Small intestine (tissue), 7 donors: ENCODE data around the gene CLK2. TPM values are rescaled to one million over a fixed set of nuclear protein-coding genes. Genes with fewer than 3 reads are reported as not detected.

Experiments used
- DNase-seq, 2 donors: peaks; one replicate each; pipeline versions ENCODE4 v3.0.0 to v3.0.0-alpha.2; 2013
- FAIRE-seq: peaks from 2 replicates; lab custom pipeline; 2012; peaks lifted over from hg19 to GRCh38; lab: Jason Lieb, UNC
- H3K27ac ChIP-seq, 3 donors: one replicate each; pipeline ENCODE4 v1.5.1; 2013; ENCODE audit warnings: low read length in 2 of 3, mild to moderate bottlenecking in 2 of 3, control low read depth in 1 of 3, inconsistent platforms in 1 of 3, low read depth in 1 of 3, moderate library complexity in 1 of 3
- H3K27me3 ChIP-seq, 3 donors: one replicate each; pipeline ENCODE4 v1.6.1; 2013; ENCODE audit warnings: low read length in 3 of 3, inconsistent platforms in 1 of 3; ENCODE audit not compliant: control insufficient read depth in 3 of 3, insufficient read depth in 3 of 3
- H3K36me3 ChIP-seq, 3 donors: one replicate each; pipeline ENCODE4 v1.6.1; 2013; ENCODE audit warnings: low read length in 3 of 3, inconsistent platforms in 1 of 3, low read depth in 1 of 3, mild to moderate bottlenecking in 1 of 3, moderate library complexity in 1 of 3; ENCODE audit not compliant: control insufficient read depth in 3 of 3, insufficient read depth in 2 of 3
- H3K4me1 ChIP-seq, 3 donors: one replicate each; pipeline ENCODE4 v1.6.1; 2013; ENCODE audit warnings: low read length in 2 of 3, inconsistent platforms in 1 of 3, low read depth in 1 of 3, mild to moderate bottlenecking in 1 of 3, moderate library complexity in 1 of 3; ENCODE audit not compliant: control insufficient read depth in 3 of 3, insufficient read depth in 2 of 3
- H3K4me3 ChIP-seq, 3 donors: one replicate each; pipeline ENCODE4 v1.5.1; 2013; ENCODE audit warnings: low read length in 3 of 3, control low read depth in 1 of 3, inconsistent platforms in 1 of 3, low read depth in 1 of 3, mild to moderate bottlenecking in 1 of 3, moderate library complexity in 1 of 3
- H3K9me3 ChIP-seq, 2 donors: one replicate each; pipeline ENCODE4 v1.6.1; 2013; ENCODE audit warnings: low read depth in 1 of 2, low read length in 1 of 2; ENCODE audit not compliant: control insufficient read depth in 2 of 2, insufficient read depth in 1 of 2
- WGBS, 3 donors: extraction: QIAGEN DNeasy Blood & Tissue Kit; methylation state at CpG; one replicate each; pipeline ENCODE4 v1.1.7; 2013; 5-methylcytosine and 5-hydroxymethylcytosine counted together
- polyA plus RNA-seq, 4 donors: library from polyadenylated mRNA; stranded (reverse) in 3 of 4; unstranded in 1 of 4; fragments of 200-250 nt in 3 of 4; fragments of 120-200 nt in 1 of 4; gene quantifications; one replicate each; pipeline versions ENCODE4 v1.2.1 to v1.2.3, GENCODE V29; 2013
- donor health status: healthy with polysubstance abuse.
- donor health status: control.
- donor health status: control.
- donor health status: Bipolar disorder and iron deficiency.
- donor health status: healthy.

Gene CLK2
- polyA plus RNA-seq, 4 donors: 27.0 to 66.9 (median 37.7) TPM

DNA sequence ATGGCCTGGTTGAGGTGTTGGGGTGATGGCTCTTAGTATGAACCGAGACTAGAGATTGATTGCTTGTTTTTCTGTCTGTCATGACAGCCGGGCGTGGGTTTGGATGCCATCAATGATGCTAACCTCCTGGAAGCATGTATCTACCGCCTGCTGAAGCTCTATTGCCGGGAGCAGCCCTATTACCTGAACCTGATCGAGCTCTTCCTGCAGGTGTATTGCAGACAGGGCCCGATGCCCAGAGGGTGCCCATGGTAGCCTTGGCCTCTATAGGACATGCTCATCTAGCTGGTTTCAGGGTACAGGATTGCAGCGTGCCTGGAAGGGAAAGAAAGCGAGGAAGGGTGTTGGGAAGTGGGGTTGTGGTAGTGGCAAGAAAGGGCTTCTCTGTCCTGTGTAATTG lies 44.8 kb upstream of the CLK2 start:
- no peak overlapping the region for H3K4me3 ChIP-seq
- H3K9me3 ChIP-seq: no peaks in the 10 kb centered on the region
- DNase-seq (no peak), FAIRE-seq (no peak)
- H3K27me3 ChIP-seq: no peaks in the 10 kb centered on the region
- 88 to 91% (median 91%) methylated on average over 9 of the region's 9 CpGs for WGBS, 3 donors
- peaks cover 0 to 46% (median 3%) of the 10 kb centered on the region in 3 donors for H3K36me3 ChIP-seq
- H3K27ac ChIP-seq: peak overlapping the region in 1 of 3 donors; percentile 61
- peaks cover 0 to 48% (median 9%) of the 10 kb centered on the region in 3 donors for H3K4me1 ChIP-seq

DNA sequence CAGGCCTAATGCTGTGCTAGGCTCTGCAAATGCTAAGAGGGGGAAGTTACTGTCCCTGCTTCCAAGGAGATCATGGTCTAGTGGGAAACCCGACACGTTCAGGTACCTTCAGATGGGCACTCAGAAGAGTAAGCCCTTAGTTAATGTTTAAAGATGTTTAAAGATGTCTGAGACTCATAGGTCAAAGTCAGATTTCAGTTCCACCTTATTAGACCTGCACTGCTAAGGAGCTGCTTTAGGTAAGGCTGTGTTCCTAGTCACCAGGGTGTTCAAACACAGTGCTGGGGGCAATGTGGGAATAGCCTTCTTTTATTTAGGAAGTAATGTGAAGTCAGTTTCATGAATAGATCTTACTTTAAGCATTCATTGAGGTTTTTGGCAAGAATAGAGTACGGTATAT lies 43.6 kb upstream of the CLK2 start:
- peak overlapping the region in 2 of 3 donors; percentile 22 to 61 for H3K27ac ChIP-seq
- DNase-seq (peak; percentile 71 to 81), FAIRE-seq (no peak)

DNA sequence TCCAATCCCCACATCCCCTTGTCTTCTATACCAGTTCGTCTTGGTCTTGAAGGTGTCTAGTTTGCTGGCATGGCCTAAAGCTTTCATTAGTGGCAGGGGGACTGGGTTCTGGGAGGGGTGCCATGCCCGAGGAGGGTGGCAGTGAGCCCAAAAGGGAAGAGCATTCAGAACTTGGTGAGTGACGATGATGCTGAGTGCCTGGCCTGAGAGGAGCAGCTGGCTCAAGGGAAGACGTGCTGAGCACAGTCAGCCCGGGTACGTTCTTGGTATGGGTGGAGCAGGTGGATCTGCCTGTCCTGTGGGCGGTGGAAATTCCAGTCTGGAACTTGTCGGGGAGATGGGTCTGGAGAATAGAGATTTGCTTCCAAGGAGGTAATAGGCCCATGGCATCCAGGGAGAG lies 40.0 kb upstream of the CLK2 start:
- FAIRE-seq: no peak
- Histone ChIP-seq H3K27me3 (no peaks in the 10 kb centered on the region), H3K4me1 (peaks cover 0 to 28% (median 2%) of the 10 kb centered on the region in 3 donors), H3K27ac (no peak overlapping the region), H3K4me3 (no peak overlapping the region), H3K9me3 (no peaks in the 10 kb centered on the region), H3K36me3 (peaks cover 0 to 46% (median 5%) of the 10 kb centered on the region in 3 donors)
- 88 to 92% (median 88%) methylated on average over 8 of the region's 8 CpGs for WGBS, 3 donors
- DNase-seq: no peak

More for the DNA sequence above, 43.6 kb upstream of the CLK2 start:
- Histone ChIP-seq H3K4me3 (no peak overlapping the region), H3K9me3 (no peaks in the 10 kb centered on the region), H3K36me3 (peaks cover 0 to 55% (median 5%) of the 10 kb centered on the region in 3 donors), H3K4me1 (peaks cover 0 to 41% (median 9%) of the 10 kb centered on the region in 3 donors), H3K27me3 (no peaks in the 10 kb centered on the region)
- WGBS, 3 donors: 27 to 68% (median 52%) methylated on average over 3 of the region's 3 CpGs

DNA sequence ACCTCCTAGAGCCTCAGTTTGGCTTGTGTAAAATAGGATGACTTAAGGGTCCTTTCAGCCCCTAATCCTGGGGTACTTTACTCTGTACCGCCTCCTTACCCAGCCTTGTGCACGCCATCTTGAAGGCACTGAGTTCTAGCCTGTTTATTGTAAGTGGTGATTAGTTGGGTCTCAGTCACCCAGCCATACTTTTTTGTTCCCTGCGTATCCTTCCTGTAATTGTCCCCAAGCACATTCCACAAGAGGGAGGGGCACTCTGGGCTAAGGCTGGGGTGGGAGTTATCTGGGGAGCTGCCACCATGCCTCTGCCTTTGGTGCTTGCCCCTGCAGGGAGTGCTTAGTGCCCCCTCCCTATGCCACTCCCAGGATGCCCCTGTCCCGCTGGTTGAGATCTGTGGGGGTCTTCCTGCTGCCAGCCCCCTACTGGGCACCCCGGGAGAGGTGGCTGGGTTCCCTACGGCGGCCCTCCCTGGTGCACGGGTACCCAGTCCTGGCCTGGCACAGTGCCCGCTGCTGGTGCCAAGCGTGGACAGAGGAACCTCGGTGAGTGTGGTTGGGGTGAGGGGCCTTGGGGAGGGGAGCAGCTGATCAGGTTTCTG lies 36.2 kb upstream of the CLK2 start:
- no peaks in the 10 kb centered on the region for H3K9me3 ChIP-seq
- H3K36me3 ChIP-seq: peaks cover 0 to 35% (median 5%) of the 10 kb centered on the region in 3 donors
- H3K4me1 ChIP-seq: peaks cover 0 to 13% (median 0%) of the 10 kb centered on the region in 3 donors
- DNase-seq (peak; percentile 57 to 61), FAIRE-seq (no peak)
- H3K4me3 ChIP-seq: peak overlapping the region; percentile 68 to 90 (median 75)
- peak overlapping the region; percentile 77 to 95 (median 90) for H3K27ac ChIP-seq
- WGBS, 3 donors: 1 to 12% (median 3%) methylated on average over 11 of the region's 11 CpGs
- no peaks in the 10 kb centered on the region for H3K27me3 ChIP-seq

DNA sequence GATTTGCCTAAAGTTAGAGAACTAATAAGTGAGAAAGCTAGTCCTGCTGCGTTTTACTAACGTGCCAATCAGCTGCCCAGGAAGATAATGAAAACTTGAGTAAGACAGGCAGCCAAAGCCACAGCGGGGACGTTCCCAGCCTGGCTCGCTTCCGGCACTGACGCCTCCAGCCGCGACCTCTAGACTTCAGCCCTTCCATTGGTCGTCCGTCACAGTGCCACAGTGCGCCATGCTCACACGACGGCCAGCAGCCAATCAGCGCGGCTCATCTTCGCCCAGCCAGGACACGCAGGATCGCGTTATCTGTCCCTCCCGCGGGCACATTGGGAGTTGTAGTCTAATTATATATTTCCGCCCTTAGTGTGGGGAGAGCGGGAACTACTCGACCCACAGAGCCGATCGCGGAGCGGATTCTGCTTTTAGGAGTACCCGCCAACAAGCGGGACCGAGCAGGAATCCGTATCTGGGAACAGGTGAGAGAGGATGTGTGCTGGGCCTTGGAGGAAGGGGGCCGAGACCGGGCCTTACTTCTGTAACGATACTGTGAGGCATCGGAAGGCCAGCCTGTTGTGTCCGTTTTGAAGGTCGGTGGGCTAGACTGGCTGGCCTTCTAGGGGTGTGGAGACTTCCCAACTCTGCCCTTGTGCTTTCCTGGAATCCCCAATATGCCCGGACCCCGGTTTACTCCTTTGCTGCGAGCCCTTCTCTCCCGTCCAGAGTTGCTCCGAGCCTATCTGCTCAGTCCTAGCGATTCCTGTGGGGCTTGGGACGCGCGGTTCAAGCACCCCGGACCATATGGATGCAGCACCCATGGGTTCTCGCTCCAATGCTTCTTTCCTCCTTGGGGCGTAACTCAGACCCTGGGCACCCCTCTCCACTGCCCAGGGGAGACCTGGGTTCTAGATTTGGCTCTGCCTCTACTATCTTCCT lies 35.5 kb upstream of the CLK2 start, which contains the start of gene FDPS:
Gene FDPS, plus strand, starts transcription at position 374 of the 930 bp plus-strand sequence. CDS start 924 bp downstream, outside the sequence.
- peaks cover 0 to 28% (median 5%) of the 10 kb centered on the region in 3 donors for H3K36me3 ChIP-seq
- WGBS, 3 donors: 0% methylated on average over 51 of the region's 51 CpGs
- no peaks in the 10 kb centered on the region for H3K27me3 ChIP-seq
- H3K27ac ChIP-seq: peak within 1 kb of the TSS; percentile 77 to 95 (median 90)
- H3K9me3 ChIP-seq: no peaks in the 10 kb centered on the region
- H3K4me1 ChIP-seq: peaks cover 0 to 15% (median 0%) of the 10 kb centered on the region in 3 donors
- peak; percentile 99 to 100 for DNase-seq
- FAIRE-seq: no peak
- H3K4me3 ChIP-seq: peak within 1 kb of the TSS; percentile 68 to 90 (median 75)

DNA sequence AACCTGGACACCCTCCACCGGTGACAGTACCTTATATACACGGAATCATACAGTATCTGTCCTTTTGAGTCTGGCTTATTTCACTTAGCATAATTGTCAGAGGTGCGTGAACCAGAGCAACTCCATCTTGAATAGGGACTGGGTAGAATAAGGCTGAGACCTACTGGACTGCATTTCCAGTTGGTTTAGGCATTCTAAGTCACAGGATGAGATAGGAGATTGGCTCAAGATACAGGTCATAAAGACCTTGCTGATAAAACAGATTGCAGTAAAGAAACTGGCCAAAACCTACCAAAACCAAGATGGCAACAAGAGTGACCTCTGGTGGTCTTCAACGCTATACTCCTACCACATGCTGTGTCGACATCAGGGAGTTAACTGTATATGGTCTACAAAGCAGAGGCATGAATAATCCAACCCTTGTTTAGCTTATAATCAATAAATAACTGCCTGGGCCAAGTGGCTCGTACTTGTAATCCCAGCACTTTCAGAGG lies 34.0 kb upstream of the CLK2 start:
- no peak overlapping the region for H3K4me3 ChIP-seq
- WGBS, 3 donors: 60 to 80% (median 67%) methylated on average over 6 of the region's 6 CpGs
- FAIRE-seq (no peak), DNase-seq (peak in 1 of 2 donors; percentile 46)
- peaks cover 0 to 15% (median 0%) of the 10 kb centered on the region in 3 donors for H3K4me1 ChIP-seq
- no peaks in the 10 kb centered on the region for H3K9me3 ChIP-seq
- H3K36me3 ChIP-seq: peaks cover 0 to 16% (median 0%) of the 10 kb centered on the region in 3 donors
- no peaks in the 10 kb centered on the region for H3K27me3 ChIP-seq
- H3K27ac ChIP-seq: peak overlapping the region in 1 of 3 donors; percentile 85

DNA sequence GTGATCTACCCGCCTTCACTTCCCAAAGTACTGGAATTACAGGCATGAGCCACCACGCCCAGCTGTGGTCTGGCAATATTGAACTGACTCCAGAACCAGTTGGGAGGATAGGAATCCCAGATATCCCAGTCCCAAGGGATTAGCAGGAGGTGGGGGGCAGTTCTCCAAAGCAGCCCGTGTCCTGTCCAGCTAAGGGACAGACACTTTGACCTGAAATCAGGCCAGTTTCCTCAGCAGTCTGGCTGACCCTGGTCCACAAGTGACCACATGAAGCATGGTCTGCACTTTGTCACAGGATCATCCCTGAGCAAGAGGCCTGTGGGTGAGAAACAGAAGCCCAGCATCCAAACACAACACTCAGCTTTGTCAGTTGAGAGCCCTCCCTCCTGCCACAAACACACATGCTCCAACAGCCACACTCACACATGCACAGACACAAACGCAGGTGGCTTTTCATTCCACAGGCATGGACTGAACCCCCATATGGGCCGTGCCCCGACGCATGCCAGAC lies 32.6 kb upstream of the CLK2 start:
- H3K9me3 ChIP-seq: no peaks in the 10 kb centered on the region
- no peak for FAIRE-seq
- H3K27ac ChIP-seq: no peak overlapping the region
- no peaks in the 10 kb centered on the region for H3K27me3 ChIP-seq
- peaks cover 0 to 6% (median 0%) of the 10 kb centered on the region in 3 donors for H3K36me3 ChIP-seq
- peaks cover 0 to 25% (median 0%) of the 10 kb centered on the region in 3 donors for H3K4me1 ChIP-seq
- no peak for DNase-seq
- 76 to 85% (median 78%) methylated on average over 7 of the region's 7 CpGs for WGBS, 3 donors
- no peak overlapping the region for H3K4me3 ChIP-seq
